Measurements from ENCODE around the gene NEU2.

GRCh38 chr2:233044974-233045605 lies 12.6 kb downstream of the NEU2 start:
- TF ChIP-seq POLR2AphosphoS5 (IDR thresholded peaks at IDR 0.05; ENCODE audit: low read depth, low read length) (no peak), POLR2A (IDR thresholded peaks at IDR 0.05; ENCODE audit: low read depth, low read length) (no peak), SPI1 (IDR thresholded peaks at IDR 0.05; ENCODE audit: low read depth, low read length) (no peak), TAF1 (IDR thresholded peaks at IDR 0.05; ENCODE audit: low read depth, low read length) (no peak)
